H1 (cell line): ENCODE measurements around the gene PXK. TPM values are rescaled to one million over a fixed set of nuclear protein-coding genes. Genes with fewer than 3 reads are reported as not detected.
A peak's percentile ranks its signal among the peaks of the same experiment; 100 is the strongest.

Experiments
- CTCF ChIA-PET: fragments of 300-600 bp; sonication (Branson Sonifier 250); formaldehyde crosslinking; loops from one replicate; lab custom pipeline; 2021; ENCODE audit not compliant: partially characterized antibody; lab: Charles Lee
- POLR2A ChIA-PET: fragments of 300-600 bp; sonication (Branson Sonifier 250); formaldehyde crosslinking; loops from one replicate; lab custom pipeline; 2021; ENCODE audit warnings: inconsistent platforms; ENCODE audit not compliant: partially characterized antibody; lab: Charles Lee
- DNase-seq, 2 experiments: peaks; one replicate each; pipeline versions ENCODE4 v3.0.0 to v3.0.0-alpha.2; 2010 to 2022; ENCODE audit warnings: low spot score in 2 of 2, low read depth in 1 of 2, mixed read lengths in 1 of 2
- FAIRE-seq: peaks from 2 replicates; lab custom pipeline; 2011; peaks lifted over from hg19 to GRCh38; lab: Jason Lieb, UNC
- H2AFZ ChIP-seq: 2 replicates; pipeline ENCODE4 v1.8.1; 2012; ENCODE audit warnings: low read length, inconsistent platforms
- H2AK5ac ChIP-seq: 2 replicates; pipeline ENCODE4 v1.6.1; 2013; ENCODE audit warnings: low read depth, low read length
- H2BK120ac ChIP-seq: replicated peaks from 2 replicates; pipeline ENCODE3; 2013; ENCODE audit warnings: low read depth, low read length, inconsistent platforms
- H2BK12ac ChIP-seq: 2 replicates; pipeline ENCODE4 v1.6.1; 2013; ENCODE audit warnings: low read depth, low read length
- H2BK15ac ChIP-seq: 2 replicates; pipeline ENCODE4 v1.6.1; 2013; ENCODE audit warnings: low read length
- H2BK20ac ChIP-seq: 2 replicates; pipeline ENCODE4 v1.6.1; 2013; ENCODE audit warnings: low read length
- H2BK5ac ChIP-seq: 2 replicates; pipeline ENCODE4 v1.6.1; 2013; ENCODE audit warnings: low read depth, low read length
- H3K14ac ChIP-seq: 2 replicates; pipeline ENCODE4 v1.6.1; 2013; ENCODE audit warnings: inconsistent platforms; ENCODE audit not compliant: insufficient read length
- H3K18ac ChIP-seq: 2 replicates; pipeline ENCODE4 v1.6.1; 2013; ENCODE audit warnings: low read length; ENCODE audit errors: extremely low read depth
- H3K23ac ChIP-seq: 2 replicates; pipeline ENCODE4 v1.6.1; 2013; ENCODE audit warnings: inconsistent platforms; ENCODE audit not compliant: insufficient read length
- H3K23me2 ChIP-seq: 2 replicates; pipeline ENCODE4 v1.6.1; 2013; ENCODE audit warnings: low read depth, low read length
- H3K27ac ChIP-seq: 2 replicates; pipeline ENCODE4 v1.6.1; 2011; ENCODE audit warnings: low read depth, low read length, inconsistent platforms
- H3K27me3 ChIP-seq, 4 experiments: replicated peaks in 1 of 4; 1 replicate in 1 of 4; 2 replicates in 3 of 4; pipeline versions ENCODE4 v1.6.1 to v1.8.1; 2011 to 2013; ENCODE audit warnings: low read length in 3 of 4, mild to moderate bottlenecking in 3 of 4, inconsistent platforms in 2 of 4, mixed read lengths in 2 of 4, moderate library complexity in 1 of 4; ENCODE audit not compliant: control insufficient read depth in 3 of 4, insufficient read depth in 3 of 4; ENCODE audit errors: extremely low read depth in 1 of 4
- H3K36me3 ChIP-seq, 4 experiments: 2 replicates each; pipeline versions ENCODE4 v1.6.1 to v1.8.1; 2011 to 2013; ENCODE audit warnings: mild to moderate bottlenecking in 4 of 4, low read length in 3 of 4, moderate library complexity in 2 of 4, control low read depth in 1 of 4, inconsistent platforms in 1 of 4; ENCODE audit not compliant: insufficient read depth in 4 of 4, control insufficient read depth in 2 of 4
- H3K4ac ChIP-seq: replicated peaks from 2 replicates; pipeline ENCODE3; 2013; ENCODE audit warnings: low read length, low read depth, mixed read lengths, inconsistent platforms; ENCODE audit not compliant: insufficient read length
- H3K4me1 ChIP-seq, 4 experiments: replicated peaks in 1 of 4; 1 replicate in 1 of 4; 2 replicates in 3 of 4; pipeline versions ENCODE4 v1.6.1 to v1.8.1; 2011 to 2013; ENCODE audit warnings: low read length in 3 of 4, inconsistent platforms in 2 of 4, mixed read lengths in 1 of 4; ENCODE audit not compliant: insufficient read depth in 4 of 4, control insufficient read depth in 3 of 4
- H3K4me2 ChIP-seq, 2 experiments: 2 replicates each; pipeline versions ENCODE4 v1.6.1 to v1.8.1; 2011 to 2013; ENCODE audit warnings: low read depth in 2 of 2, low read length in 2 of 2, control low read depth in 1 of 2, inconsistent platforms in 1 of 2, mild to moderate bottlenecking in 1 of 2; ENCODE audit not compliant: insufficient read depth in 1 of 2
- H3K4me3 ChIP-seq, 4 experiments: fragments of 200-600, 300-600 bp in 1 of 4; sonication (generic), shearing (Covaris generic), sonication (Bioruptor Twin) in 1 of 4; 2 replicates each; pipeline versions ENCODE4 v1.5.1 to v1.8.1; 2011 to 2016; ENCODE audit warnings: low read length in 4 of 4, low read depth in 3 of 4, control low read depth in 2 of 4, inconsistent platforms in 2 of 4, mild to moderate bottlenecking in 2 of 4, mixed read lengths in 1 of 4, moderate library complexity in 1 of 4; ENCODE audit not compliant: insufficient read depth in 2 of 4; ENCODE audit errors: extremely low read depth in 1 of 4
- H3K56ac ChIP-seq: replicated peaks from 2 replicates; pipeline ENCODE3; 2013; ENCODE audit warnings: low read depth, mild to moderate bottlenecking, mixed read lengths, low read length, inconsistent platforms; ENCODE audit not compliant: insufficient read length
- H3K79me1 ChIP-seq: 2 replicates; pipeline ENCODE4 v1.6.1; 2013; ENCODE audit warnings: low read depth, low read length, control low read depth
- H3K79me2 ChIP-seq, 2 experiments: 2 replicates each; pipeline versions ENCODE4 v1.6.1 to v1.8.1; 2012 to 2013; ENCODE audit warnings: low read length in 2 of 2, mild to moderate bottlenecking in 2 of 2, inconsistent platforms in 1 of 2; ENCODE audit not compliant: insufficient read depth in 2 of 2, control insufficient read depth in 1 of 2
- H3K9ac ChIP-seq, 4 experiments: replicated peaks in 1 of 4; 1 replicate in 1 of 4; 2 replicates in 3 of 4; pipeline versions ENCODE4 v1.6.1 to v1.8.1; 2011 to 2013; ENCODE audit warnings: low read depth in 3 of 4, low read length in 3 of 4, control low read depth in 2 of 4, mild to moderate bottlenecking in 2 of 4, moderate library complexity in 2 of 4, inconsistent platforms in 1 of 4; ENCODE audit errors: extremely low read depth in 1 of 4
- H3K9me3 ChIP-seq, 2 experiments: 2 replicates each; pipeline versions ENCODE4 v1.6.1 to v1.8.1; 2012 to 2013; ENCODE audit warnings: mild to moderate bottlenecking in 2 of 2, moderate library complexity in 2 of 2, control low read depth in 1 of 2, inconsistent platforms in 1 of 2, low read depth in 1 of 2, low read length in 1 of 2, mixed read lengths in 1 of 2; ENCODE audit not compliant: insufficient read depth in 2 of 2
- H4K20me1 ChIP-seq, 2 experiments: replicated peaks in 1 of 2; 2 replicates each; pipeline versions ENCODE3 to v1.8.1; 2011 to 2013; ENCODE audit warnings: inconsistent platforms in 2 of 2, low read length in 2 of 2, mild to moderate bottlenecking in 1 of 2; ENCODE audit not compliant: insufficient read depth in 2 of 2, control insufficient read depth in 1 of 2
- H4K5ac ChIP-seq: 2 replicates; pipeline ENCODE4 v1.6.1; 2013; ENCODE audit warnings: low read length, low read depth, mixed read lengths, inconsistent platforms; ENCODE audit not compliant: insufficient read length
- H4K8ac ChIP-seq: 2 replicates; pipeline ENCODE4 v1.8.0; 2013; ENCODE audit warnings: mild to moderate bottlenecking, moderate library complexity, low read length, inconsistent platforms; ENCODE audit not compliant: insufficient read depth; ENCODE audit errors: extremely low read depth
- H4K91ac ChIP-seq: replicated peaks from 2 replicates; pipeline ENCODE3; 2013; ENCODE audit warnings: low read length, mixed read lengths, inconsistent platforms; ENCODE audit not compliant: insufficient read length
- BCL11A ChIP-seq, 2 experiments: IDR thresholded peaks; one replicate each; pipeline ENCODE4 v1.6.1; 2011; ENCODE audit warnings: low read depth in 2 of 2, low read length in 2 of 2, mild to moderate bottlenecking in 2 of 2
- BRCA1 ChIP-seq: IDR thresholded peaks from 2 replicates; pipeline ENCODE4 v1.6.1; 2012; ENCODE audit warnings: low read depth, low read length, improper control_type of control experiment
- JUN ChIP-seq: IDR thresholded peaks from 2 replicates; pipeline ENCODE4 v1.6.1; 2011; ENCODE audit warnings: low read depth, mild to moderate bottlenecking, improper control_type of control experiment, low read length
- KDM5A ChIP-seq: fragments of 200-600 bp; IDR thresholded peaks from 2 replicates; pipeline ENCODE4 v1.7.1; 2012; ENCODE audit warnings: mild to moderate bottlenecking, low read length, inconsistent platforms, mixed read lengths
- MAX ChIP-seq: IDR thresholded peaks from 2 replicates; pipeline ENCODE4 v1.6.1; 2012; ENCODE audit warnings: inconsistent platforms
- NANOG ChIP-seq: IDR thresholded peaks from 2 replicates; pipeline ENCODE4 v1.6.1; 2011; ENCODE audit warnings: low read length, low read depth, mild to moderate bottlenecking, inconsistent platforms; ENCODE audit not compliant: insufficient read depth, poor library complexity, severe bottlenecking
- POLR2A ChIP-seq, 2 experiments: IDR thresholded peaks; 1 replicate in 1 of 2; 2 replicates in 1 of 2; pipeline ENCODE4 v1.6.1; 2011; ENCODE audit warnings: low read depth in 2 of 2, low read length in 2 of 2, mild to moderate bottlenecking in 2 of 2; ENCODE audit errors: control extremely low read depth in 1 of 2
- RBBP5 ChIP-seq: IDR thresholded peaks from 2 replicates; pipeline ENCODE4 v1.7.1; 2012; ENCODE audit warnings: low read depth, mild to moderate bottlenecking, inconsistent platforms, low read length, moderate library complexity, borderline replicate concordance
- SIN3A ChIP-seq, 2 experiments: IDR thresholded peaks in 1 of 2; conservative IDR thresholded peaks in 1 of 2; 2 replicates each; pipeline ENCODE4 v1.6.1; 2011 to 2012; ENCODE audit warnings: low read length in 2 of 2, improper control_type of control experiment in 1 of 2, low read depth in 1 of 2, mild to moderate bottlenecking in 1 of 2
- SP1 ChIP-seq: IDR thresholded peaks from 2 replicates; pipeline ENCODE4 v1.6.1; 2011; ENCODE audit warnings: low read depth, low read length
- SRF ChIP-seq: IDR thresholded peaks from 2 replicates; pipeline ENCODE4 v1.6.1; 2011; ENCODE audit warnings: mild to moderate bottlenecking, low read depth, low read length, moderate library complexity
- TEAD4 ChIP-seq: IDR thresholded peaks from 2 replicates; pipeline ENCODE4 v1.6.1; 2012; ENCODE audit warnings: low read depth, low read length, inconsistent platforms, mixed read lengths
- WGBS, 2 experiments: shearing (Covaris generic) in 1 of 2; methylation state at CpG; one replicate each; pipeline versions ENCODE4 v1.1.6 to v1.1.7; 2013 to 2015; ENCODE audit warnings: low lambda C conversion rate in 2 of 2, mixed read lengths in 2 of 2, inconsistent platforms in 1 of 2, low coverage in 1 of 2, missing lambda C conversion rate in 1 of 2; ENCODE audit not compliant: insufficient replicate concordance in 2 of 2, insufficient coverage in 1 of 2, insufficient read length in 1 of 2; ENCODE audit errors: extremely low coverage in 1 of 2, missing lambda C conversion rate in 1 of 2; 5-methylcytosine and 5-hydroxymethylcytosine counted together
- polyA plus RNA-seq, 7 experiments: library from polyadenylated mRNA; depleted of rRNA in 3 of 7; stranded (reverse) in 5 of 7; unstranded in 2 of 7; fragments of >200 nt in 5 of 7; fragments of 200-250 nt in 2 of 7; gene quantifications; 1 replicate in 5 of 7; 2 replicates in 1 of 7; 4 replicates in 1 of 7; pipeline versions ENCODE4 v1.2.1 to v1.2.3, GENCODE V29; 2011 to 2013; ENCODE audit warnings: missing spikeins in 2 of 7, mixed read lengths in 2 of 7
- total RNA-seq: library from RNA; stranded (reverse); fragmentation: NEBNext Ultra II Directional; extraction: Animal tissue kit (Norgen Biotek cat#: 25700); gene quantifications from 2 replicates; pipeline ENCODE4 v1.2.1, GENCODE V29; 2021

Gene PXK
- total and polyA plus RNA-seq, 2 of the 8 experiments (the other 6 are each of a cell fraction or from before 2014, with no cell fraction given): 3.5 to 7.1 TPM

- CTCF ChIA-PET: interaction anchor here (1.3 to 3.3 kb wide), 7 partner anchors 17 to 113 kb away, joined by 3 to 10 read pairs (median 5); no protein-coding TSS in a partner anchor
- POLR2A ChIA-PET: interaction anchor here (0.9 to 3.3 kb wide), 16 partner anchors 9 to 259 kb away, joined by 3 to 30 read pairs (median 4); partner anchors contain the start of genes HTD2, KCTD6 and RPP14
- TF ChIP-seq NANOG (peak; percentile 55), TEAD4 (peak; percentile 99), SIN3A (conservative IDR thresholded peaks at IDR 0.05 in 1 of 2, IDR thresholded peaks at IDR 0.05 in 1 of 2; ENCODE audit: low read depth in 1 of 2, low read length in 2 of 2) (0 out of 4 replicates have a peak, but pooled peaks have one; percentile 25 to 74), MAX (no peak), POLR2A (IDR thresholded peaks at IDR 0.05; ENCODE audit: control extremely low read depth in 1 of 2, low read depth in 2 of 2, low read length in 2 of 2) (peak in 1 of 2 experiments; percentile 55; a peak in 1 of 3 replicates), BRCA1 (no peak), SP1 (peak; percentile 67; the same call in 1 of the 2 replicates), BCL11A (IDR thresholded peaks at IDR 0.05; ENCODE audit: low read depth in 2 of 2, low read length in 2 of 2) (no peak), KDM5A (no peak), JUN (no peak), SRF (peak; percentile 94), RBBP5 (no peak)
Observed at GRCh38 chr3:58434990-58435389, 102.3 kb downstream of the PXK start.

More at GRCh38 chr3:58434990-58435389, 102.3 kb downstream of the PXK start:
- H3K36me3 ChIP-seq: peaks cover 14 to 19% (median 18%) of the 10 kb centered on the region in 4 experiments; a peak in 7 of 8 replicates
- H2BK120ac ChIP-seq: peak overlapping the region; percentile 34
- no peak overlapping the region for H2BK20ac ChIP-seq
- H4K20me1 ChIP-seq: peaks cover 0 to 3% of the 10 kb centered on the region in 2 experiments
- peak overlapping the region; percentile 75 for H2AK5ac ChIP-seq
- no peaks in the 10 kb centered on the region for H3K27me3 ChIP-seq
- no peak overlapping the region for H3K23ac ChIP-seq
- H3K9ac ChIP-seq: peak overlapping the region in 1 of 4 experiments; percentile 17; a peak in 2 of 7 replicates
- peak overlapping the region; percentile 31 to 72; a peak in 3 of 4 replicates for H3K4me2 ChIP-seq
- FAIRE-seq (peak; percentile 85), DNase-seq (peak; percentile 63 to 79)
- H4K91ac ChIP-seq: peak overlapping the region; percentile 45
- H2BK12ac ChIP-seq: peak overlapping the region; percentile 97
- H2AFZ ChIP-seq: no peak overlapping the region
- no peak overlapping the region for H3K4ac ChIP-seq
- H2BK5ac ChIP-seq: peak overlapping the region; percentile 98; the same call in 1 of the 2 replicates
- H3K27ac ChIP-seq: peak overlapping the region; percentile 17
- 0 out of 8 replicates have a peak overlapping the region, but pooled peaks of 1 of the 4 experiments have one; percentile 29 for H3K4me3 ChIP-seq
- no peak overlapping the region for H4K5ac ChIP-seq
- no peaks in the 10 kb centered on the region; a peak in 1 of 4 replicates for H3K9me3 ChIP-seq
- no peak overlapping the region for H4K8ac ChIP-seq
- no peaks in the 10 kb centered on the region for H3K79me1 ChIP-seq
- H3K23me2 ChIP-seq: peaks cover 5% of the 10 kb centered on the region; the same call in 1 of the 2 replicates
- 59% methylated on average over 1 of the region's 1 CpG; no CpG with 5 or more reads in 1 of the 2 experiments for WGBS, 2 experiments
- H3K18ac ChIP-seq: peak overlapping the region; percentile 27; the same call in 1 of the 2 replicates
- peaks cover 0 to 20% of the 10 kb centered on the region in 2 experiments; a peak in 2 of 4 replicates for H3K79me2 ChIP-seq
- peaks cover 0 to 21% (median 12%) of the 10 kb centered on the region in 4 experiments; a peak in 5 of 7 replicates for H3K4me1 ChIP-seq
- H3K14ac ChIP-seq: no peak overlapping the region
- peak overlapping the region; percentile 49; the same call in 1 of the 2 replicates for H2BK15ac ChIP-seq
- no peak overlapping the region for H3K56ac ChIP-seq
